Spleen (tissue), 7 donors: Measurements from ENCODE around the gene PER1.

Experiments used
- POLR2A ChIP-seq, 3 donors: fragments of 450-650 bp; IDR thresholded peaks; one replicate each; pipeline ENCODE4 v1.5.1; 2017; ENCODE audit warnings: antibody characterized with exemption in 3 of 3, mild to moderate bottlenecking in 1 of 3
- POLR2AphosphoS5 ChIP-seq, 3 donors: sonication (generic); formaldehyde crosslinking; IDR thresholded peaks; one replicate each; pipeline ENCODE4 v1.5.1; 2017; ENCODE audit warnings: antibody characterized with exemption in 3 of 3
- TF ChIP-seq, protein P1 (sequence below), 11 experiments: fragments of 200-600 bp in 7 of 11; fragments of 450-650 bp in 4 of 11; sonication (generic) in 4 of 11; IDR thresholded peaks in 8 of 11; conservative IDR thresholded peaks in 3 of 11; 1 replicate in 7 of 11; 2 replicates in 4 of 11; pipeline versions ENCODE4 v1.4.0 to v1.8.0; 2016 to 2021; ENCODE audit warnings: antibody characterized with exemption in 11 of 11, inconsistent platforms in 4 of 11, mild to moderate bottlenecking in 1 of 11
- donor health status: DM: no; HTN: no; CAD: no; lungs with moderate emphysema.
- donor health status: DM: no; HTN: no; CAD: no.
- donor health status: DM: no; HTN: no; CAD: no.

DNA sequence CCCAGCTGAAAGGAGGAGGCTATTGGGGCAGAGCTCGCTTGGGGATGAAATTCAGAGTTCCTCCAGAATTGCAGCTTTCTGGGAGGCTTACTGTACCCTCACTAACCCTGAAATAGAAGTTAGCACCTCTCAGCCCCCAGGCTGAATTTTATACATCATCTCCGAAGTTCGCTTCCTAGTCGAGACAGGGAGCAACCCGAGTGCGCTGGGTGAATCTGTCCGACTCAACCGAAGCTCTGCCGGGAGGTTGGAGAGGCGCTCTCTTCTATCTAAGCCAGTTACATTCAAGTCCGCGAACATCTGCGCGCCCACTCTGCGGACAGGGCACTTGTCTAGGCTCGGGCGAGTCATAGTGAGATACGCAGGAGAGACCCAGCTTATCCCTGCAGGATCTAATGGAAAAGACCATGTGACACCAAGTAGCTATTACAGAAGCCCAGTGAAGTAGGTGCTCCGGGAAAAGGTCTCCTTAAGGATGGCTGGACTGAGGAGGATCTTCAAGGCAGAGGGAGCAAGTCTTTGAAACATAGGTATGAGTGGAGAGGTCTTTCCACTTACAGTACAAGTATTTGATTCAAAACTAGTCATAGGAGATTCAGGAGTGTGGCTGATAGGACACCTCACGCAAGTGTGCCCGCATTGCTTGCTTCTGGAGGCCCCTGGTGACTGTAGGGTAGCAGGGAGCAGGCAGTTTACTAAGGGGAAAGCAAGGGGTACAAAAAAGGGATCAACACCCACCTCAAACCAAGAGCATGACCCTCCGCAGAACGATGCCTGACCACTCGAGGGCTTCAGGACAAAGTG, 27.7 kb downstream of the PER1 start:
- TF ChIP-seq, protein P1, sequence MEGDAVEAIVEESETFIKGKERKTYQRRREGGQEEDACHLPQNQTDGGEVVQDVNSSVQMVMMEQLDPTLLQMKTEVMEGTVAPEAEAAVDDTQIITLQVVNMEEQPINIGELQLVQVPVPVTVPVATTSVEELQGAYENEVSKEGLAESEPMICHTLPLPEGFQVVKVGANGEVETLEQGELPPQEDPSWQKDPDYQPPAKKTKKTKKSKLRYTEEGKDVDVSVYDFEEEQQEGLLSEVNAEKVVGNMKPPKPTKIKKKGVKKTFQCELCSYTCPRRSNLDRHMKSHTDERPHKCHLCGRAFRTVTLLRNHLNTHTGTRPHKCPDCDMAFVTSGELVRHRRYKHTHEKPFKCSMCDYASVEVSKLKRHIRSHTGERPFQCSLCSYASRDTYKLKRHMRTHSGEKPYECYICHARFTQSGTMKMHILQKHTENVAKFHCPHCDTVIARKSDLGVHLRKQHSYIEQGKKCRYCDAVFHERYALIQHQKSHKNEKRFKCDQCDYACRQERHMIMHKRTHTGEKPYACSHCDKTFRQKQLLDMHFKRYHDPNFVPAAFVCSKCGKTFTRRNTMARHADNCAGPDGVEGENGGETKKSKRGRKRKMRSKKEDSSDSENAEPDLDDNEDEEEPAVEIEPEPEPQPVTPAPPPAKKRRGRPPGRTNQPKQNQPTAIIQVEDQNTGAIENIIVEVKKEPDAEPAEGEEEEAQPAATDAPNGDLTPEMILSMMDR (IDR thresholded peaks at IDR 0.05 in 8 of 11, conservative IDR thresholded peaks at IDR 0.05 in 3 of 11), result no peak
- TF ChIP-seq POLR2A (IDR thresholded peaks at IDR 0.05), result no peak
- TF ChIP-seq POLR2AphosphoS5 (IDR thresholded peaks at IDR 0.05), result no peak
